Liver (tissue), 9 donors: ENCODE data around the gene WDR7. TPM values are rescaled to one million over a fixed set of nuclear protein-coding genes. Genes with fewer than 3 reads are reported as not detected.

Experiments used
- DNase-seq: peaks from one replicate; pipeline ENCODE4 v3.0.0-alpha.2; 2017; ENCODE audit warnings: low spot score
- H3K27ac ChIP-seq, 2 donors: one replicate each; pipeline ENCODE4 v1.7.0; 2013; ENCODE audit warnings: inconsistent platforms in 2 of 2, low read length in 2 of 2, control low read depth in 1 of 2, low read depth in 1 of 2, mild to moderate bottlenecking in 1 of 2
- H3K27me3 ChIP-seq, 4 donors: one replicate each; pipeline versions ENCODE4 v1.6.1 to v1.7.0; 2013; ENCODE audit warnings: low read length in 3 of 4, inconsistent platforms in 1 of 4, mild to moderate bottlenecking in 1 of 4, moderate library complexity in 1 of 4; ENCODE audit not compliant: control insufficient read depth in 4 of 4, insufficient read depth in 4 of 4
- H3K36me3 ChIP-seq, 4 donors: one replicate each; pipeline versions ENCODE4 v1.6.1 to v1.7.0; 2013; ENCODE audit warnings: low read length in 3 of 4, mild to moderate bottlenecking in 3 of 4, low read depth in 1 of 4, moderate library complexity in 1 of 4; ENCODE audit not compliant: control insufficient read depth in 4 of 4, insufficient read depth in 3 of 4
- H3K4me1 ChIP-seq, 4 donors: one replicate each; pipeline versions ENCODE4 v1.6.1 to v1.7.0; 2013; ENCODE audit warnings: low read length in 3 of 4, mild to moderate bottlenecking in 3 of 4, moderate library complexity in 1 of 4; ENCODE audit not compliant: control insufficient read depth in 4 of 4, insufficient read depth in 4 of 4
- H3K4me3 ChIP-seq, 3 donors: one replicate each; pipeline versions ENCODE4 v1.6.1 to v1.7.0; 2013; ENCODE audit warnings: low read length in 3 of 3, control low read depth in 1 of 3, low read depth in 1 of 3, mild to moderate bottlenecking in 1 of 3
- H3K9ac ChIP-seq, 2 donors: one replicate each; pipeline ENCODE4 v1.7.0; 2013; ENCODE audit warnings: low read length in 2 of 2, mild to moderate bottlenecking in 2 of 2, moderate library complexity in 2 of 2, control low read depth in 1 of 2, low read depth in 1 of 2
- H3K9me3 ChIP-seq, 4 donors: one replicate each; pipeline versions ENCODE4 v1.6.1 to v1.7.0; 2013; ENCODE audit warnings: low read length in 3 of 4; ENCODE audit not compliant: control insufficient read depth in 4 of 4
- CTCF ChIP-seq: fragments of 150-350 bp; IDR thresholded peaks from 2 replicates; pipeline ENCODE4 v1.5.1; 2017; ENCODE audit warnings: improper control_type of control experiment, low read depth, low read length; ENCODE audit not compliant: missing input control
- EGR1 ChIP-seq, 2 donors: IDR thresholded peaks; 2 replicates each; pipeline ENCODE4 v1.6.1; 2016 to 2018; ENCODE audit warnings: antibody characterized with exemption in 2 of 2, low read depth in 2 of 2
- FOXA1 ChIP-seq: IDR thresholded peaks from 2 replicates; pipeline ENCODE4 v1.6.1; 2016; ENCODE audit warnings: antibody characterized with exemption
- FOXA2 ChIP-seq: IDR thresholded peaks from 2 replicates; pipeline ENCODE4 v1.6.1; 2016; ENCODE audit warnings: antibody characterized with exemption
- GABPA ChIP-seq, 2 donors: IDR thresholded peaks in 1 of 2; conservative IDR thresholded peaks in 1 of 2; 2 replicates each; pipeline ENCODE4 v1.6.1; 2016; ENCODE audit warnings: antibody characterized with exemption in 2 of 2, mild to moderate bottlenecking in 1 of 2, moderate library complexity in 1 of 2
- HNF4A ChIP-seq, 2 donors: conservative IDR thresholded peaks; 2 replicates each; pipeline ENCODE4 v1.6.1; 2016; ENCODE audit warnings: antibody characterized with exemption in 2 of 2, mild to moderate bottlenecking in 2 of 2
- HNF4G ChIP-seq: IDR thresholded peaks from 2 replicates; pipeline ENCODE4 v1.6.1; 2016; ENCODE audit warnings: antibody characterized with exemption
- JUND ChIP-seq, 2 donors: IDR thresholded peaks; 2 replicates each; pipeline ENCODE4 v1.6.1; 2016; ENCODE audit warnings: antibody characterized with exemption in 2 of 2
- MAX ChIP-seq: IDR thresholded peaks from 2 replicates; pipeline ENCODE4 v1.6.1; 2016; ENCODE audit warnings: antibody characterized with exemption
- NR2F2 ChIP-seq: IDR thresholded peaks from 2 replicates; pipeline ENCODE4 v1.6.1; 2016; ENCODE audit warnings: antibody characterized with exemption
- RAD21 ChIP-seq, 2 donors: IDR thresholded peaks; 2 replicates each; pipeline ENCODE4 v1.6.1; 2016; ENCODE audit warnings: antibody characterized with exemption in 2 of 2, mild to moderate bottlenecking in 2 of 2
- RXRA ChIP-seq, 2 donors: IDR thresholded peaks; 2 replicates each; pipeline ENCODE4 v1.6.1; 2017 to 2018; ENCODE audit warnings: antibody characterized with exemption in 2 of 2, mild to moderate bottlenecking in 1 of 2
- SP1 ChIP-seq: IDR thresholded peaks from 2 replicates; pipeline ENCODE4 v1.6.1; 2018; ENCODE audit warnings: antibody characterized with exemption, mild to moderate bottlenecking
- TAF1 ChIP-seq: conservative IDR thresholded peaks from 2 replicates; pipeline ENCODE4 v1.6.1; 2016; ENCODE audit warnings: antibody characterized with exemption, mild to moderate bottlenecking
- YY1 ChIP-seq: IDR thresholded peaks from 2 replicates; pipeline ENCODE4 v1.6.1; 2016; ENCODE audit warnings: antibody characterized with exemption, mild to moderate bottlenecking
- ZBTB33 ChIP-seq: IDR thresholded peaks from 2 replicates; pipeline ENCODE4 v1.6.1; 2016; ENCODE audit warnings: antibody characterized with exemption
- WGBS: extraction: QIAGEN DNeasy Blood & Tissue Kit; methylation state at CpG from one replicate; pipeline ENCODE4 v1.1.7; 2013; 5-methylcytosine and 5-hydroxymethylcytosine counted together
- polyA plus RNA-seq, 2 donors: library from polyadenylated mRNA; stranded (reverse) in 1 of 2; unstranded in 1 of 2; fragments of 200-250 nt in 1 of 2; fragments of >200 nt in 1 of 2; fragmentation: Nextera tagmentation in 1 of 2; extraction: Ambion mirVana in 1 of 2; gene quantifications; one replicate each; pipeline versions ENCODE4 v1.2.1 to v1.2.3, GENCODE V29; 2013 to 2015
- total RNA-seq, 2 donors: library from RNA; depleted of rRNA; stranded (reverse); fragments of >200 nt; gene quantifications; one replicate each; pipeline ENCODE4 v1.2.3, GENCODE V29; 2014
- TF ChIP-seq, protein P1 (sequence below): IDR thresholded peaks from 2 replicates; pipeline ENCODE4 v1.6.1; 2016; ENCODE audit warnings: antibody characterized with exemption
- TF ChIP-seq, protein P2 (sequence below): IDR thresholded peaks from 2 replicates; pipeline ENCODE4 v1.6.1; 2016; ENCODE audit warnings: antibody characterized with exemption, mild to moderate bottlenecking
- donor health status: healthy.
- donor health status: healthy.
- donor health status: healthy.
- donor health status: healthy.
- donor health status: healthy.

Gene WDR7
- total and polyA plus RNA-seq, 4 donors, result 4.5 to 26.6 (median 13.2) TPM

GRCh38 chr18:56728741-56729140, 77.6 kb downstream of the WDR7 start:
- peaks cover 0 to 7% (median 3%) of the 10 kb centered on the region in 4 donors for H3K36me3 ChIP-seq
- H3K27ac ChIP-seq, result no peak overlapping the region
- no peaks in the 10 kb centered on the region for H3K9me3 ChIP-seq
- TF ChIP-seq, protein P1, sequence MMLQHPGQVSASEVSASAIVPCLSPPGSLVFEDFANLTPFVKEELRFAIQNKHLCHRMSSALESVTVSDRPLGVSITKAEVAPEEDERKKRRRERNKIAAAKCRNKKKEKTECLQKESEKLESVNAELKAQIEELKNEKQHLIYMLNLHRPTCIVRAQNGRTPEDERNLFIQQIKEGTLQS, result no peak
- TF ChIP-seq, protein P2, sequence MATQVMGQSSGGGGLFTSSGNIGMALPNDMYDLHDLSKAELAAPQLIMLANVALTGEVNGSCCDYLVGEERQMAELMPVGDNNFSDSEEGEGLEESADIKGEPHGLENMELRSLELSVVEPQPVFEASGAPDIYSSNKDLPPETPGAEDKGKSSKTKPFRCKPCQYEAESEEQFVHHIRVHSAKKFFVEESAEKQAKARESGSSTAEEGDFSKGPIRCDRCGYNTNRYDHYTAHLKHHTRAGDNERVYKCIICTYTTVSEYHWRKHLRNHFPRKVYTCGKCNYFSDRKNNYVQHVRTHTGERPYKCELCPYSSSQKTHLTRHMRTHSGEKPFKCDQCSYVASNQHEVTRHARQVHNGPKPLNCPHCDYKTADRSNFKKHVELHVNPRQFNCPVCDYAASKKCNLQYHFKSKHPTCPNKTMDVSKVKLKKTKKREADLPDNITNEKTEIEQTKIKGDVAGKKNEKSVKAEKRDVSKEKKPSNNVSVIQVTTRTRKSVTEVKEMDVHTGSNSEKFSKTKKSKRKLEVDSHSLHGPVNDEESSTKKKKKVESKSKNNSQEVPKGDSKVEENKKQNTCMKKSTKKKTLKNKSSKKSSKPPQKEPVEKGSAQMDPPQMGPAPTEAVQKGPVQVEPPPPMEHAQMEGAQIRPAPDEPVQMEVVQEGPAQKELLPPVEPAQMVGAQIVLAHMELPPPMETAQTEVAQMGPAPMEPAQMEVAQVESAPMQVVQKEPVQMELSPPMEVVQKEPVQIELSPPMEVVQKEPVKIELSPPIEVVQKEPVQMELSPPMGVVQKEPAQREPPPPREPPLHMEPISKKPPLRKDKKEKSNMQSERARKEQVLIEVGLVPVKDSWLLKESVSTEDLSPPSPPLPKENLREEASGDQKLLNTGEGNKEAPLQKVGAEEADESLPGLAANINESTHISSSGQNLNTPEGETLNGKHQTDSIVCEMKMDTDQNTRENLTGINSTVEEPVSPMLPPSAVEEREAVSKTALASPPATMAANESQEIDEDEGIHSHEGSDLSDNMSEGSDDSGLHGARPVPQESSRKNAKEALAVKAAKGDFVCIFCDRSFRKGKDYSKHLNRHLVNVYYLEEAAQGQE, result no peak
- TF ChIP-seq MAX, result no peak
- no peak for TF ChIP-seq GABPA (IDR thresholded peaks at IDR 0.05 in 1 of 2, conservative IDR thresholded peaks at IDR 0.05 in 1 of 2)
- TF ChIP-seq ZBTB33, result no peak
- TF ChIP-seq TAF1, result no peak
- TF ChIP-seq HNF4G, result no peak
- TF ChIP-seq JUND (IDR thresholded peaks at IDR 0.05), result no peak
- no peak for TF ChIP-seq EGR1 (IDR thresholded peaks at IDR 0.05; ENCODE audit: low read depth in 2 of 2)
- no peak for TF ChIP-seq NR2F2
- no peak for TF ChIP-seq SP1
- TF ChIP-seq FOXA2, result no peak
- no peak for TF ChIP-seq HNF4A (conservative IDR thresholded peaks at IDR 0.05)
- no peak for TF ChIP-seq RXRA (IDR thresholded peaks at IDR 0.05)
- TF ChIP-seq FOXA1, result no peak
- no peak for TF ChIP-seq RAD21 (IDR thresholded peaks at IDR 0.05)
- TF ChIP-seq CTCF, result no peak
- no peak for TF ChIP-seq YY1
- DNase-seq, result no peak
- H3K9ac ChIP-seq, result no peak overlapping the region
- no peaks in the 10 kb centered on the region for H3K4me1 ChIP-seq
- 87% methylated on average over 3 of the region's 3 CpGs for WGBS
- no peaks in the 10 kb centered on the region for H3K27me3 ChIP-seq
- no peak overlapping the region for H3K4me3 ChIP-seq
